Prostate gland (tissue), 2 donors: ENCODE data around the gene LIX1L. TPM values are rescaled to one million over a fixed set of nuclear protein-coding genes. Genes with fewer than 3 reads are reported as not detected.
A peak's percentile ranks its signal among the peaks of the same experiment; 100 is the strongest.

Experiments
- DNase-seq: peaks from one replicate; pipeline ENCODE4 v3.0.0-alpha.2; 2019; ENCODE audit warnings: low spot score
- H3K27ac ChIP-seq, 2 donors: fragments of 200-600 bp; sonication (generic); 2 replicates each; pipeline ENCODE4 v1.5.1; 2017 to 2019
- H3K27me3 ChIP-seq: fragments of 200-600 bp; sonication (generic); replicated peaks from 2 replicates; pipeline ENCODE4 v1.5.1; 2019; ENCODE audit not compliant: insufficient read depth
- H3K36me3 ChIP-seq, 2 donors: fragments of 200-600 bp; sonication (generic); 1 replicate in 1 of 2; 2 replicates in 1 of 2; pipeline versions ENCODE4 v1.5.1 to v1.8.1; 2017 to 2019
- H3K4me1 ChIP-seq: fragments of 200-600 bp; sonication (generic); replicated peaks from 2 replicates; pipeline ENCODE4 v1.5.1; 2019
- H3K4me3 ChIP-seq, 2 donors: fragments of 200-600 bp; sonication (generic); 2 replicates each; pipeline ENCODE4 v1.5.1; 2017 to 2019
- H3K9me3 ChIP-seq: fragments of 200-600 bp; sonication (generic); 2 replicates; pipeline ENCODE4 v1.5.1; 2017
- CTCF ChIP-seq, 4 experiments: fragments of 200-600 bp in 2 of 4; fragments of 450-650 bp in 2 of 4; sonication (generic) in 2 of 4; IDR thresholded peaks; 1 replicate in 3 of 4; 2 replicates in 1 of 4; pipeline ENCODE4 v1.5.1; 2016 to 2019; ENCODE audit warnings: antibody characterized with exemption in 4 of 4, mild to moderate bottlenecking in 2 of 4, moderate library complexity in 2 of 4
- POLR2A ChIP-seq: fragments of 450-650 bp; IDR thresholded peaks from one replicate; pipeline ENCODE4 v1.6.1; 2016; ENCODE audit warnings: antibody characterized with exemption, mild to moderate bottlenecking
- POLR2AphosphoS5 ChIP-seq: sonication (generic); formaldehyde crosslinking; IDR thresholded peaks from one replicate; pipeline ENCODE4 v1.6.1; 2017; ENCODE audit warnings: antibody characterized with exemption
- WGBS: methylation state at CpG from one replicate; pipeline ENCODE4 v1.1.5; 2018; 5-methylcytosine and 5-hydroxymethylcytosine counted together
- intact Hi-C: fragments of 100-400 bp; cut with DNase I; formaldehyde crosslinking; loops from one replicate; pipeline ENCODE4 v1.14.2; 2022
- total RNA-seq, 2 donors: library from RNA; depleted of rRNA; stranded (reverse); fragments of >200 nt; gene quantifications; one replicate each; pipeline ENCODE4 v1.1.0, GENCODE V29; 2016

LIX1L gene
- total RNA-seq, 2 donors from 2014 or later, result 30.0 to 31.8 TPM

DNA sequence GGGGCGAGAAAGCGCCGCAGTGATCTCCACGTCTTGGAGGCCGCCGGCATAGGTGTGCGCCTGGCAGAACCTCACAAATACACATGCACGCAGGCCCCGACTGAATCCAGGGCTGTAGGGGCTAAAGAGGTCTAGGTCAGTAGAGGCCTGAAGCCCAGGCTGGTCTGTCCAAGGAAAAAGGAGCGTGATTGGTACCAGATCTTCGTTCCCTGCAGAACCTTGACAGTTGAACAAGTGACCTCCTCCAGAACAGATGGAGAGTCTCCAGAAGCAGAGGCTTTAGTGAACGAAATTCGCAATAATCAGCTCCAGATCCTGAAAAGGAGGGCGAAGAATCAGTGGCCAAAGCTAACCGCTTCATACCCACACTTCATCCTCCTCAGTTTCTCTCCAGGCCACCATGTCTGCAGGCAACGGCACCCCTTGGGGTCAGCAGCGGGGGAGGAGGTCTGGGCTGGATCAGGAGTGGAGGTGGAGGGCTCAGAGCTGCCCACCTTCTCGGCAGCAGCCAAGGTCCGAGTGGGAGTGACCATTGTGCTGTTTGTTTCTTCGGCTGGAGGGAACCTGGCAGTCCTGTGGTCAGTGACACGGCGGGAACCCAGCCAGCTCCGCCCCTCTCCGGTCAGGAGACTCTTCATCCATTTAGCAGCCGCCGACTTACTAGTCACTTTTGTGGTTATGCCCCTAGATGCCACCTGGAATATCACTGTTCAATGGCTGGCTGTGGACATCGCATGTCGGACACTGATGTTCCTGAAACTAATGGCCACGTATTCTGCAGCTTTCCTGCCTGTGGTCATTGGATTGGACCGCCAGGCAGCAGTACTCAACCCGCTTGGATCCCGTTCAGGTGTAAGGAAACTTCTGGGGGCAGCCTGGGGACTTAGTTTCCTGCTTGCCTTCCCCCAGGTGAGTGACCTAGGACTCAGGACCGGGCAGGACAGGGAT lies 38.6 kb downstream of the LIX1L start:
- peaks cover 3% of the 10 kb centered on the region for H3K4me1 ChIP-seq
- no peaks in the 10 kb centered on the region for H3K27me3 ChIP-seq
- intact Hi-C loops, result loop anchor here (5.0 kb wide), 1 partner anchor 43 kb away; the partner anchor contains the start of genes ANKRD34A and POLR3GL
- no peaks in the 10 kb centered on the region for H3K9me3 ChIP-seq
- peak overlapping the region; percentile 80 to 89 for H3K27ac ChIP-seq
- 5% methylated on average over 31 of the region's 33 CpGs for WGBS
- TF ChIP-seq POLR2A, result no peak
- TF ChIP-seq POLR2AphosphoS5, result peak; percentile 24
- TF ChIP-seq CTCF (IDR thresholded peaks at IDR 0.05), result peak in 1 of 4 experiments; percentile 10
- no peaks in the 10 kb centered on the region for H3K36me3 ChIP-seq
- H3K4me3 ChIP-seq, result peak overlapping the region; percentile 64 to 94
- DNase-seq, result peak; percentile 50

DNA sequence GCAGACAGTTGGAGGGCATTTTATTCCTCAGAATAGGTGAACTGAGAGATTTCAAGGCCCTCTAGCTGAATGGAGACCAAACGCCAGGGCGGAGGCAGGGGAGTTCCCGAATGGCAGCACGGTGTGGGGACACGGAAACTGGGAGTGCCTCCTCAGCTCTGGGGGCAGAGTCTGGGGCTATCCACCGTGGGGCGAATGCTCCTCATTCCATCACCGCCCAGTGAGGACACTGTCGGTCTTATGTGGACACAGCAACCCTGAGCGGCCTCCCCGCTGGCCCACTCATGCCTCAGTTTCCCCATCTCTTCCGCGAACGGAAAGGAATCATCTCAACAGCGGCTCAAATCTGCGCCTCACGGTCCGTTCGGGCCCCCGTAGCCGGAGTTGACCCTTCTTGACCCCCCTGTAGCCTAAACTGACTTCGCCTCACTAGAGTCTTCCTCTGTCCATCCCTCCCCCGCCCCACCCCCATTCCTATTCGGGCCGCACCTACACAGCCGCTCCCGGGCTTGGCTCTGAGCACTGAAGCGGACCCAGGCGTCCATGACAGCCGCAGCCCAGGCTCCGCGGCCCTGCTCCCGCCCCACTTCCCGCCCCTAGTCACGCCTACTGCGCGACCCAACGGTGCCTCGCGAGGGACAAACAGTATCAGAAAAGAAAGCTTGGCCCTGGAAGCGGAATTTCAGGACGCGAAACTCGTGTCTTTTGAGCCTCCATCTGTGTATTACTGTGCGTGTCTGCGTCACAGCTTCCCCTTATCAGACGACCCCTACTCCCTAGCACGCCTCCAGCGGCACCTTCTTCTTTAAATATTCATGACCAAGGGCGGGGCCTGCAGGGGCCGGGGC lies 39.4 kb downstream of the LIX1L start, which contains the start of gene PEX11B:
Gene PEX11B (minus strand): TSS at position 574 of the 848 bp plus-strand sequence. CDS start 29 bp downstream, at position 545.
- H3K9me3 ChIP-seq, result no peaks in the 10 kb centered on the region
- DNase-seq, result peak; percentile 87
- H3K4me1 ChIP-seq, result peaks cover 3% of the 10 kb centered on the region
- no peaks in the 10 kb centered on the region for H3K36me3 ChIP-seq
- H3K4me3 ChIP-seq, result peak within 1 kb of the TSS; percentile 64 to 94
- H3K27me3 ChIP-seq, result no peaks in the 10 kb centered on the region
- 1% methylated on average over 51 of the region's 51 CpGs for WGBS
- intact Hi-C loops, result loop anchor here (5.0 kb wide), 1 partner anchor 44 kb away; the partner anchor contains the start of genes ANKRD34A and POLR3GL
- H3K27ac ChIP-seq, result peak within 1 kb of the TSS; percentile 80 to 89
- TF ChIP-seq POLR2AphosphoS5, result peak; percentile 94
- peak; percentile 44 for TF ChIP-seq POLR2A
- peak in 2 of 4 experiments; percentile 22 to 33 for TF ChIP-seq CTCF (IDR thresholded peaks at IDR 0.05)

GRCh38 chr1:145917595-145917994 lies 40.2 kb downstream of the LIX1L start:
- Histone ChIP-seq H3K9me3 (no peaks in the 10 kb centered on the region), H3K4me1 (peaks cover 3% of the 10 kb centered on the region), H3K4me3 (peak overlapping the region; percentile 64 to 94), H3K27me3 (no peaks in the 10 kb centered on the region), H3K36me3 (no peaks in the 10 kb centered on the region), H3K27ac (peak overlapping the region; percentile 80 to 89)
- no peak for TF ChIP-seq POLR2A
- TF ChIP-seq CTCF (IDR thresholded peaks at IDR 0.05), result no peak
- TF ChIP-seq POLR2AphosphoS5, result no peak
- 77% methylated on average over 5 of the region's 5 CpGs for WGBS
- DNase-seq, result no peak
- intact Hi-C loops, result loop anchor here (5.0 kb wide), 1 partner anchor 45 kb away; the partner anchor contains the start of genes ANKRD34A and POLR3GL

DNA sequence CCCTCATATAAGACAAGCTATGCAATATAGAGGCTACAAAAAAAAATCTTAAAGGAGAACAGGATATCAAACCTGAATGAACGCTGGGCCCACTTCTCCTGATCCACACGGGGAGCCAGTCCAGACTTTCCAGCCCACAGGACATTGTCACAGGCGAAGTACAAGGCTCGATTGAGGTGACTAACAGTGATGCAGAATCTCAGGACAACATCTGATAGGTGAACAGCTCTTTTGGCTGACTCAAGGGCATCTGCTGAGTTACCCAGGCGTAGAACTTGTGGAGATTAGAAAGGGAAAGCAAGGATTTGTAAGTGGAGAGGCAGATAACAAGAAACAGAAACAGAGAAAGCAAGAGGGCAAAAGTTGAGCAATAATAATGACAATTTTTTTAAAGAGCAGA lies 41.1 kb downstream of the LIX1L start:
- Histone ChIP-seq H3K27me3 (no peaks in the 10 kb centered on the region), H3K36me3 (no peaks in the 10 kb centered on the region), H3K4me3 (no peak overlapping the region), H3K4me1 (peaks cover 3% of the 10 kb centered on the region), H3K27ac (no peak overlapping the region), H3K9me3 (no peaks in the 10 kb centered on the region)
- WGBS, result 83% methylated on average over 5 of the region's 5 CpGs
- TF ChIP-seq POLR2AphosphoS5 (no peak), CTCF (IDR thresholded peaks at IDR 0.05) (no peak), POLR2A (no peak)
- intact Hi-C loops, result loop anchor here (5.0 kb wide), 1 partner anchor 46 kb away; the partner anchor contains the start of genes ANKRD34A and POLR3GL
- DNase-seq, result no peak
